Measurements from ENCODE around the gene CYBRD1. TPM values are rescaled to one million over a fixed set of nuclear protein-coding genes. Genes with fewer than 3 reads are reported as not detected.

Gene CYBRD1
- total and polyA plus RNA-seq, 9 donors: 147 to 248 (median 191) TPM

DNA sequence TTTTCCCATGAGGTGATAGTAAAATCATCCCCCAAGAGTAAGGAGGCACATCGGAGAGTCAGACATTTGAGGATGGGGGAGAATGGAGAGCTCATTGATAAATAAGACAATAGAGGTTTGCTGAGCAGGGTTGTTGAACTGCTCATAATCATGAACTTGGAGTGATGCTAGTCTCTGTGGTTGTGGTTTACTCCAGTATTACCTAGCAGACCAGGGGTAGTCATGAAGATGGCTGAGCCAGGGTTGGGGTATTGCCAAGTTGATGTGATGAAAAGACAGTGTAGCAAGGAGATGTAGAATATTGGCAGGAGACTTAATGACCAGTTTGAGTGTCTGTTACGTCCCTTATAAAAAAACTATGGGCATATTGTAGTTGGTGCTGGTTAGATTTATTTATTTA is 25.4 kb downstream of the CYBRD1 start:
- intact Hi-C loops (cut with DNase I): no loop called here
- 90 to 96% (median 94%) methylated on average over 2 of the region's 2 CpGs for whole genome bisulfite sequencing, 3 donors
- TF ChIP-seq EP300 (IDR thresholded peaks at IDR 0.05) (no peak), POLR2A (IDR thresholded peaks at IDR 0.05) (no peak)
- TF ChIP-seq, protein P1, sequence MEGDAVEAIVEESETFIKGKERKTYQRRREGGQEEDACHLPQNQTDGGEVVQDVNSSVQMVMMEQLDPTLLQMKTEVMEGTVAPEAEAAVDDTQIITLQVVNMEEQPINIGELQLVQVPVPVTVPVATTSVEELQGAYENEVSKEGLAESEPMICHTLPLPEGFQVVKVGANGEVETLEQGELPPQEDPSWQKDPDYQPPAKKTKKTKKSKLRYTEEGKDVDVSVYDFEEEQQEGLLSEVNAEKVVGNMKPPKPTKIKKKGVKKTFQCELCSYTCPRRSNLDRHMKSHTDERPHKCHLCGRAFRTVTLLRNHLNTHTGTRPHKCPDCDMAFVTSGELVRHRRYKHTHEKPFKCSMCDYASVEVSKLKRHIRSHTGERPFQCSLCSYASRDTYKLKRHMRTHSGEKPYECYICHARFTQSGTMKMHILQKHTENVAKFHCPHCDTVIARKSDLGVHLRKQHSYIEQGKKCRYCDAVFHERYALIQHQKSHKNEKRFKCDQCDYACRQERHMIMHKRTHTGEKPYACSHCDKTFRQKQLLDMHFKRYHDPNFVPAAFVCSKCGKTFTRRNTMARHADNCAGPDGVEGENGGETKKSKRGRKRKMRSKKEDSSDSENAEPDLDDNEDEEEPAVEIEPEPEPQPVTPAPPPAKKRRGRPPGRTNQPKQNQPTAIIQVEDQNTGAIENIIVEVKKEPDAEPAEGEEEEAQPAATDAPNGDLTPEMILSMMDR (IDR thresholded peaks at IDR 0.05): no peak
- no peaks in the 10 kb centered on the region for H3K36me3 ChIP-seq
- no peak for DNase-seq
- H3K27me3 ChIP-seq: no peaks in the 10 kb centered on the region
- no peak overlapping the region for H3K4me3 ChIP-seq
- no peaks in the 10 kb centered on the region for H3K9me3 ChIP-seq
- no peaks in the 10 kb centered on the region for H3K4me1 ChIP-seq (ENCODE audit: insufficient read depth)
- no peak overlapping the region for H3K27ac ChIP-seq

- intact Hi-C loops (cut with DNase I): no loop called here
- TF ChIP-seq EP300 (IDR thresholded peaks at IDR 0.05) (no peak), POLR2A (IDR thresholded peaks at IDR 0.05) (no peak)
- TF ChIP-seq, protein P1 (IDR thresholded peaks at IDR 0.05): no peak
- no peaks in the 10 kb centered on the region for H3K27me3 ChIP-seq
- H3K36me3 ChIP-seq: no peaks in the 10 kb centered on the region
- no peaks in the 10 kb centered on the region for H3K4me1 ChIP-seq (ENCODE audit: insufficient read depth)
- no peak overlapping the region for H3K4me3 ChIP-seq
- no peak overlapping the region for H3K27ac ChIP-seq
- H3K9me3 ChIP-seq: no peaks in the 10 kb centered on the region
- no peak for DNase-seq
Measured at GRCh38 chr2:171550613-171551012, 28.3 kb downstream of the CYBRD1 start.

GRCh38 chr2:171551836-171552235 is 29.6 kb downstream of the CYBRD1 start:
- Histone ChIP-seq H3K4me1 (ENCODE audit: insufficient read depth) (no peaks in the 10 kb centered on the region), H3K27ac (no peak overlapping the region), H3K27me3 (no peaks in the 10 kb centered on the region), H3K36me3 (no peaks in the 10 kb centered on the region), H3K4me3 (no peak overlapping the region), H3K9me3 (no peaks in the 10 kb centered on the region)
- no peak for DNase-seq
- TF ChIP-seq, protein P1 (IDR thresholded peaks at IDR 0.05): no peak
- no peak for TF ChIP-seq POLR2A (IDR thresholded peaks at IDR 0.05)
- TF ChIP-seq EP300 (IDR thresholded peaks at IDR 0.05): no peak
- intact Hi-C loops (cut with DNase I): no loop called here

DNA sequence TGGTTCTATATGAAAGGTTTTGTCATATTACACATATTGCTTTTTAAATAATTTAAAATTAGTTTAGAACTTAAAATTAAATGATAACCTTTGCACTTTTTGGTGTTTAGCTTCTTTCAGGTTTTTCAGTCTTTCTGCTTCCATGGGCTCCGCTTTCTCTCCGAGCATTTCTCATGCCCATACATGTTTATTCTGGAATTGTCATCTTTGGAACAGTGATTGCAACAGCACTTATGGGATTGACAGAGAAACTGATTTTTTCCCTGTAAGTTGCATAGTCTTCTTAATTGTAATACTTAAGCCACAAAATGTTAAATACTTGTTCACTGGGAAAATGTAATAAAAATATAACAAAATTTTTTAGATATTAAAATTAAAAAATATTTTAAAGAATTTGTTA is 31.0 kb downstream of the CYBRD1 start:
- no peaks in the 10 kb centered on the region for H3K27me3 ChIP-seq
- H3K27ac ChIP-seq: no peak overlapping the region
- H3K36me3 ChIP-seq: no peaks in the 10 kb centered on the region
- no peaks in the 10 kb centered on the region for H3K4me1 ChIP-seq (ENCODE audit: insufficient read depth)
- intact Hi-C loops (cut with DNase I): no loop called here
- WGBS, 3 donors: 94 to 96% (median 95%) methylated on average over 2 of the region's 2 CpGs
- H3K9me3 ChIP-seq: no peaks in the 10 kb centered on the region
- TF ChIP-seq, protein P1 (IDR thresholded peaks at IDR 0.05): no peak
- TF ChIP-seq EP300 (IDR thresholded peaks at IDR 0.05) (no peak), POLR2A (IDR thresholded peaks at IDR 0.05) (no peak)
- no peak overlapping the region for H3K4me3 ChIP-seq
- no peak for DNase-seq

DNA sequence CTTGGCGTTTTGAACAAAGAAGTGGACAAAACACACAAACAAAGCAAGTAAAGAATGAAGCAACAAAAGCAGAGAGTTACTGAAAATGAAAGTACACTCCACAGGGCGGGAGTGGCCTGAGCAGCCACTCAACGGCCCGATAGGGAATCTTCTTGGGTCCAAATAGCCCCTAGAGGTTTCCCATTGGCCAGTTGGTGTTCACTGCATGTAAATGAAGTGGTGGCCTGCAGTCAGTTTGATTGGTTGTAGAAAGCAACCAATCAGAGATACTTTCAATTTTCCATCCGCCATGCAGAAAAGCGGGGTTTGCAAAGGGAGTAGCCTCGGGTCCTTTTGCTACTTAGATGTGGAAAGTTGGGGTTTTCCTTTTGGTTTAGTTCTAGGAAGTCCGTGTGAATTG is 31.6 kb downstream of the CYBRD1 start:
- WGBS, 3 donors: 53 to 75% (median 63%) methylated on average over 8 of the region's 8 CpGs
- H3K36me3 ChIP-seq: no peaks in the 10 kb centered on the region
- no peak overlapping the region for H3K27ac ChIP-seq
- TF ChIP-seq, protein P1 (IDR thresholded peaks at IDR 0.05): no peak
- no peak for TF ChIP-seq POLR2A (IDR thresholded peaks at IDR 0.05)
- TF ChIP-seq EP300 (IDR thresholded peaks at IDR 0.05): no peak
- H3K4me3 ChIP-seq: no peak overlapping the region
- intact Hi-C loops (cut with DNase I): no loop called here
- no peaks in the 10 kb centered on the region for H3K27me3 ChIP-seq
- DNase-seq: peak; percentile 43 to 57 (median 45)
- H3K9me3 ChIP-seq: no peaks in the 10 kb centered on the region
- no peaks in the 10 kb centered on the region for H3K4me1 ChIP-seq (ENCODE audit: insufficient read depth)

All from ovary (tissue), 9 donors.